ENCODE measurements around the gene DTYMK.

Gene DTYMK

GRCh38 chr2:241706537-241706936 lies 19.9 kb upstream of the DTYMK start:
- Histone ChIP-seq H2BK120ac (ENCODE audit: low read depth, low read length) (no peak overlapping the region), H4K8ac (ENCODE audit: low read length) (no peak overlapping the region), H3K23ac (ENCODE audit: low read length in 2 of 2) (no peak overlapping the region), H3K14ac (ENCODE audit: low read length in 2 of 2) (no peak overlapping the region), H3K27ac (ENCODE audit: low read length, poor library complexity, severe bottlenecking) (no peak overlapping the region), H3K4me1 (ENCODE audit: control insufficient read depth, insufficient read depth, low read depth, low read length) (peaks cover 8% of the 10 kb centered on the region), H3K4me2 (ENCODE audit: low read length, poor library complexity, severe bottlenecking) (no peak overlapping the region), H3K4ac (ENCODE audit: low read depth in 1 of 2, low read length in 2 of 2) (no peak overlapping the region), H2BK15ac (ENCODE audit: low read depth, poor library complexity, severe bottlenecking) (no peak overlapping the region), H3K79me1 (replicated peaks; ENCODE audit: low read length, poor library complexity, severe bottlenecking) (peaks cover 32% of the 10 kb centered on the region), H3K36me3 (ENCODE audit: control insufficient read depth in 1 of 2, insufficient read depth in 2 of 2, low read depth in 1 of 2, low read length in 2 of 2) (peaks cover 56 to 61% of the 10 kb centered on the region in 2 experiments), H3K4me3 (ENCODE audit: insufficient read depth in 1 of 2, low read depth in 1 of 2, low read length in 2 of 2) (no peak overlapping the region), H2AK5ac (ENCODE audit: low read length, severe bottlenecking) (no peak overlapping the region), H3K9me3 (ENCODE audit: control insufficient read depth, low read length) (peaks cover 4% of the 10 kb centered on the region), H3K27me3 (ENCODE audit: control insufficient read depth in 1 of 2, insufficient read depth in 1 of 2, low read length in 2 of 2) (no peaks in the 10 kb centered on the region), H4K91ac (ENCODE audit: low read length) (no peak overlapping the region), H3K18ac (ENCODE audit: low read depth in 1 of 2, low read length in 2 of 2) (no peak overlapping the region), H2AFZ (ENCODE audit: low read depth, low read length) (no peak overlapping the region), H3K9ac (ENCODE audit: low read length) (no peak overlapping the region), H2BK12ac (ENCODE audit: low read length in 2 of 2) (no peak overlapping the region), H2BK5ac (ENCODE audit: low read depth, low read length, poor library complexity, severe bottlenecking) (no peak overlapping the region)
- no peak for DNase-seq
- 100% methylated on average over 3 of the region's 6 CpGs for WGBS

GRCh38 chr2:241703032-241703604 lies 16.5 kb upstream of the DTYMK start:
- Histone ChIP-seq H2BK5ac (ENCODE audit: low read depth, low read length, poor library complexity, severe bottlenecking) (no peak overlapping the region), H3K4me2 (ENCODE audit: low read length, poor library complexity, severe bottlenecking) (peak overlapping the region; percentile 99), H2AFZ (ENCODE audit: low read depth, low read length) (no peak overlapping the region), H3K14ac (ENCODE audit: low read length in 2 of 2) (peak overlapping the region; percentile 86 to 87), H3K79me1 (replicated peaks; ENCODE audit: low read length, poor library complexity, severe bottlenecking) (peaks cover 30% of the 10 kb centered on the region), H3K9ac (ENCODE audit: low read length) (peak overlapping the region; percentile 85), H4K8ac (ENCODE audit: low read length) (peak overlapping the region; percentile 82), H3K27ac (ENCODE audit: low read length, poor library complexity, severe bottlenecking) (no peak overlapping the region), H2BK15ac (ENCODE audit: low read depth, poor library complexity, severe bottlenecking) (no peak overlapping the region), H2AK5ac (ENCODE audit: low read length, severe bottlenecking) (no peak overlapping the region), H2BK120ac (ENCODE audit: low read depth, low read length) (peak overlapping the region; percentile 85), H2BK12ac (ENCODE audit: low read length in 2 of 2) (no peak overlapping the region), H3K23ac (ENCODE audit: low read length in 2 of 2) (no peak overlapping the region), H3K4ac (ENCODE audit: low read depth in 1 of 2, low read length in 2 of 2) (no peak overlapping the region), H3K4me1 (ENCODE audit: control insufficient read depth, insufficient read depth, low read depth, low read length) (peaks cover 14% of the 10 kb centered on the region), H3K9me3 (ENCODE audit: control insufficient read depth, low read length) (peaks cover 4% of the 10 kb centered on the region), H3K27me3 (ENCODE audit: control insufficient read depth in 1 of 2, insufficient read depth in 1 of 2, low read length in 2 of 2) (no peaks in the 10 kb centered on the region), H3K18ac (ENCODE audit: low read depth in 1 of 2, low read length in 2 of 2) (peak overlapping the region; percentile 70 to 84), H3K4me3 (ENCODE audit: insufficient read depth in 1 of 2, low read depth in 1 of 2, low read length in 2 of 2) (peak overlapping the region; percentile 86 to 94), H4K91ac (ENCODE audit: low read length) (peak overlapping the region; percentile 68), H3K36me3 (ENCODE audit: control insufficient read depth in 1 of 2, insufficient read depth in 2 of 2, low read depth in 1 of 2, low read length in 2 of 2) (peaks cover 32% of the 10 kb centered on the region in 2 experiments)
- 63% methylated on average over 11 of the region's 11 CpGs for WGBS
- DNase-seq = no peak

- peak overlapping the region; percentile 86 to 87 for H3K14ac ChIP-seq (ENCODE audit: low read length in 2 of 2)
- H2AK5ac ChIP-seq (ENCODE audit: low read length, severe bottlenecking) = no peak overlapping the region
- H4K91ac ChIP-seq (ENCODE audit: low read length) = peak overlapping the region; percentile 75
- peak overlapping the region; percentile 94 for H2BK5ac ChIP-seq (ENCODE audit: low read depth, low read length, poor library complexity, severe bottlenecking)
- H2BK12ac ChIP-seq (ENCODE audit: low read length in 2 of 2) = peak overlapping the region in 1 of 2 experiments; percentile 18
- H3K18ac ChIP-seq (ENCODE audit: low read depth in 1 of 2, low read length in 2 of 2) = peak overlapping the region; percentile 70 to 84
- H2BK120ac ChIP-seq (ENCODE audit: low read depth, low read length) = peak overlapping the region; percentile 92
- peak; percentile 76 for DNase-seq
- no peak overlapping the region for H3K27ac ChIP-seq (ENCODE audit: low read length, poor library complexity, severe bottlenecking)
- peak overlapping the region; percentile 99 for H3K4me2 ChIP-seq (ENCODE audit: low read length, poor library complexity, severe bottlenecking)
- peak overlapping the region; percentile 80 to 81 for H3K4ac ChIP-seq (ENCODE audit: low read depth in 1 of 2, low read length in 2 of 2)
- peaks cover 14% of the 10 kb centered on the region for H3K4me1 ChIP-seq (ENCODE audit: control insufficient read depth, insufficient read depth, low read depth, low read length)
- H3K36me3 ChIP-seq (ENCODE audit: control insufficient read depth in 1 of 2, insufficient read depth in 2 of 2, low read depth in 1 of 2, low read length in 2 of 2) = peaks cover 24% of the 10 kb centered on the region in 2 experiments
- peak overlapping the region; percentile 83 for H2BK15ac ChIP-seq (ENCODE audit: low read depth, poor library complexity, severe bottlenecking)
- peak overlapping the region; percentile 85 for H3K9ac ChIP-seq (ENCODE audit: low read length)
- WGBS = 2% methylated on average over 56 of the region's 98 CpGs
- H3K23ac ChIP-seq (ENCODE audit: low read length in 2 of 2) = no peak overlapping the region
- peak overlapping the region; percentile 82 for H4K8ac ChIP-seq (ENCODE audit: low read length)
- peak overlapping the region; percentile 87 to 94 for H3K4me3 ChIP-seq (ENCODE audit: insufficient read depth in 1 of 2, low read depth in 1 of 2, low read length in 2 of 2)
- no peaks in the 10 kb centered on the region for H3K27me3 ChIP-seq (ENCODE audit: control insufficient read depth in 1 of 2, insufficient read depth in 1 of 2, low read length in 2 of 2)
- H3K9me3 ChIP-seq (ENCODE audit: control insufficient read depth, low read length) = peaks cover 4% of the 10 kb centered on the region
- peaks cover 25% of the 10 kb centered on the region for H3K79me1 ChIP-seq (replicated peaks; ENCODE audit: low read length, poor library complexity, severe bottlenecking)
- H2AFZ ChIP-seq (ENCODE audit: low read depth, low read length) = peak overlapping the region; percentile 53
These were observed 15.8 kb upstream of the DTYMK start for GRCh38 chr2:241702155-241703031.

Measured in mesenchymal stem cell (in vitro differentiated cells and primary cell).